ENCODE data around the gene OR7G3.

OR7G3 gene

GRCh38 chr19:9126900-9127405, at the start of gene OR7G3:
Gene OR7G3, minus strand, starts transcription at chr19:9126950. Its CDS starts 0 bp downstream, at chr19:9126950.
- DNase-seq: no peak

DNA sequence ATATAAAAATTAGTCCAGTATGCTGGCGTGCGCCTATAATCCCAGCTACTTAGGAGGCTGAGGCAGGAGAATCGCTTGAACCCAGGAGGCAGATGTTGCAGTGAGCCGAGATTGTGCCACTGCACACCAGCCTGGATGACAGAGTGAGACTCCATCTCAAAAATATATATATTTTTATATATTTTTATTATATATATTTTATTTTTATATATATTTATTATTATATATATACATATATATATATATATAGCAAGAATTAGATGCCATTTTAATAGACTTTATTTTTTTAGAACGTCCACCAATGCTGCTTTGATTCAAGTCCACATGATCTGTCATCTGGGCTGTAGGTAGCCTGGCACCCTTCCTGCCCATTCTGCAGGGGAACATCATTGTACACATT, 48.6 kb upstream of the OR7G3 start:
- DNase-seq: no peak

- no peak for DNase-seq
These were observed 44.7 kb upstream of the OR7G3 start for GRCh38 chr19:9171393-9171991.

GRCh38 chr19:9166846-9167245, 40.1 kb upstream of the OR7G3 start:
- DNase-seq: no peak

- no peak for DNase-seq
These were observed 38.5 kb upstream of the OR7G3 start for GRCh38 chr19:9165261-9165660.

DNA sequence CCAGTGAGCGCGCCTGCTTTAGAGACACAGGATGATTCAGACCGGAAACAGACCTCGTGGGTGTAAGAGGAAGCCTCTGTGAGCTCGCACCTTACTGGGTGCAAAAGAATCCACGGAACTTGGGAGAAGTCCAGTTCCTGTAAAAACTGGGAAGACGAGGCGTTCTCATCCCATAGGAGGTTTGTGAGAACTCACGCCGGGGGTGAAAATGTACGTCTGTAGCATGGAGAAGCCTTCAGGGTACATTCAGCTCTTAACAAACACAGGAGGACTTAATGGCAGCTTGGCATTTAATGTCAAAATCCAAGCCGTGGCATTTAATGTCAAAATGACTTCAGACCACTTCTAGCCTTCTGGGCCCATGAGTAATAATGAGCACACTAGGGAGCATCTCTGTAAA, 34.7 kb upstream of the OR7G3 start:
- DNase-seq: no peak

GRCh38 chr19:9159891-9160290, 33.1 kb upstream of the OR7G3 start:
- DNase-seq: no peak

DNA sequence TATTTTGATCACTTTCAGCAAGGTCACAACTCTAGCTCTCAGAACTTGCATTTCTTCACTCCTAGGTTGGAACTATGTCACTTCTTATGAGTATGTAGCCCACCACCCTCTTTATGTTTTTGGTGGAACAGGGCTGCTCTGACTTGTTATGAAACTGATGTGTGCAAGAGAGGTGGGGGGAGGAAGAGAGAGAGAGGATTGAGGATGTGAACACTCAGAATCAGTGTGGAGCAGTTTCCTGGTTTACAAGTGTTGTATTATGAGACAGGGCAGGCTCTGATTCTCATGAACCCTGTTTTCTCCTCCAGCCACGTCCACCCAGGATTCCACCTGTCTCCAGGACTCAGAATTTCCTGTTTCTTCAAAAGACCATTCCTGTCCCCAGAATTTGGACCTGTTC, 29.6 kb upstream of the OR7G3 start:
- no peak for DNase-seq

DNA sequence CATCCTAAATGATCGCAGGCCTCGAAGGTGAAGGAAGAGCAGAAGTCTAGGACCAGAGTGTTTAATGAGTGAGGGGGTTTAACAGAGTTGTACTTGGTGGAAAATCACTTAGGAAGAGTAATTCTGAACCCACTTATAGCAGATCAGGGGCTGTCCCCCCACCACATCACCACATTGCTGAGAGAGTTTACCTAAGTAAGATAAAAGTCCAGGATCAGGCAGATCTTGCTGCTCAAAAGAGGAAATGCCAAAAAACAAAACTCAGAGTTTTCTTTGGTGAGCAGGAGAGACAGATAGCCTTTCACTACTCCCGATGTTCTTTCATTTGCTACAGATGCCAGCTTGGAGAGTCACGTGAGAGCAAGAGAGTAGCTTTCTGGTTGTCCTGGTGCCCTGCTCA, 28.8 kb upstream of the OR7G3 start:
- no peak for DNase-seq

GRCh38 chr19:9151367-9151766, 24.6 kb upstream of the OR7G3 start:
- no peak for DNase-seq

- no peak for DNase-seq
These were observed 23.9 kb upstream of the OR7G3 start for GRCh38 chr19:9150650-9151049.

GRCh38 chr19:9149997-9150396, 23.2 kb upstream of the OR7G3 start:
- no peak for DNase-seq

DNA sequence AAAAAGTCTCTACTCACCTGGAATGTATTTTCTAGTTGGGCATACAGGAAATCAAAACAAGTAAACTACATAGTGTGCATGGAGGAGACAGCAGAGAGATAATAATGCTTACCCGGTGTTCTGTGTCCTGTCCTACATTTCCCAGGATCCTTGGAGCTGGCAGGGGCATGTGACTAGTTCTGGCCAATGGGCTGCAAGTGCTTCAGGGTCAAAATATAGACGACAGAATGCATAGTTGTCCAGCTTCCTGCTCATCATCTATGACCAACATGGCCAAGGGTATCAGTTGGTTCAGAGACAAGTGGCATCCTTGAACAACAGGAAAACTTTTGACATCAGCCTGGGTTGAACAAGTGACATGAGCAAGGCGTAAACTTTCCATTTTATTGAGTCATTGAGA, 21.9 kb upstream of the OR7G3 start:
- DNase-seq: no peak

DNA sequence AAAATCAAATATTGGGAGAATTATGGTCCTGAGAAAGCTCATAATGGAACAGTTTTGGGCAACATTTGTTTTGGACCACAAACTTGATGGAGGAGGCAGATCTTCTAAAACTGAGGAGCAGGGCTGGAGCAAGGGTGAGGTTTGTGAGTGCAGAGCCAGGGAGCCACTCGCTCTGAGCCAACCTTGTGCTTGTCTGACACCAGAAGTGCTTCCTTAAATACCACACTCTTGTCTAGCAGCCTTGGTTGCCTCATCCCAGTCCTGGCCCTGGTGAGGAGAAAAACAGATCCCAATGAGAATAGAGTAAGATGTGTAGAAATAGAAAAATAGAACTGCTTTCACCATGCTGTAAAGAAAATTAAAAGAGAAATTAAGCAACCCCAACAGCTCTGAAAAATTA, 20.1 kb upstream of the OR7G3 start:
- DNase-seq: no peak

GRCh38 chr19:9144920-9145319, 18.2 kb upstream of the OR7G3 start:
- no peak for DNase-seq

DNA sequence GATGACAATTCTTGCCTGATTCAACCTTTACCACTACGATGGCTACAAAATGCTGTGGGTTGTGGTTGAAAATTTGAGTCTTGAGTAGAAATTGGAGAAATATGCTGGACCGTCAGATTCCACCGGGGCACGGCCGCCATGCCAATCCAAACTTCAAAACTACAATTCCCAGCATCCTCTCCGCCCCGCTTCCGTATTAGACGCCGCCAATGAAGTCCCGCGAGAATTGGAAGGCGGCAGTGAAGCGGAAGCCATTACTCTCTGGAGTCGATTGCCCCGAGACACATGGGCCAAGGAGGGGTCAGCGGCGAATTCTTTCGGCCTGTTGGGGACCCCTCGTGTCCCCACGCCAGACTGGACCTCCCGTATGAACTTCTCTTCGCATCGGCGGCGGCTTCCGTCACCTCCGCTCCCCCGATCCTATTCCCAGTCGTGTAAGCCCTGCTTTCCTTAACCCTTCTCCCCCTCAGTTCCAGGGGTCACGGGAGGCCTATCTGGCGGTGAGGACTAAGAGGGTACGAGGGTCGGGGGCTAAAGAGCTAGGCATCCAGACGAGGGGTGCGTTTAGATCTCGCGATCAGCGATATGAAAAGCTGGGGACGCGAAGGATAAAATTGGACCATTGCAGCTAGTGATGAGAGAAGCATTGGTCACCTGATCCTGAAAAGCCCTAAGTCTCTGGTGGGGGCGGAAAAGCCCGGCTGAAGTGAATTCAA, 13.6 kb upstream of the OR7G3 start, which contains the start of gene ZNF317:
Gene ZNF317, plus strand, starts transcription at position 239 of the 716 bp plus-strand sequence. CDS start 15,620 bp downstream, outside the sequence.
- DNase-seq: peak; percentile 75

DNA sequence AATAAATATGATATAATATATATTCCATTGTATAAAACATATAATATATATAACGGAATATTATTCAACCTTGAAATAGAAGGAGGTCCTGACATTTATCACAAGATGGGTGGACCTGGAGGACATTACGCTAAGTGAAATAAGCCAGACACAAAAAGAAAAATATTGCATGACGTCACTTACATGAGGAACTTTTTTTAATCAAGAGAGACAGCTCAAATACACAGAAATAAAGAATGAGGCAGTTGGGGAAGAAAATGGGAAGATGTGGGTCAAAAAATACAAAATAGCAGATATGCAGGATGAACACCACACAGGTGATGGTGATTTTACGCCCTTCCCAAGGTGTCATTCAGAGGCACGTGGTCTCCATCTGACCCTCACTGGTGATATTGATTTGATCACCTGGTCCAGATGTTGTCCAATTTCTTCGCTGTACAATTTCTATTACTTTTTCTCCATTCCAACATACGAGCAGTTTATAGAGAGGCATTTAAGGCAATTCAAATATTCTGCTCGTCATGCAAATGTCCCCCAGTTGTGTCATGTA, 12.9 kb upstream of the OR7G3 start:
- DNase-seq: no peak

GRCh38 chr19:9132422-9132821, 5.7 kb upstream of the OR7G3 start:
- no peak for DNase-seq

- no peak for DNase-seq
These were observed 4.2 kb upstream of the OR7G3 start for GRCh38 chr19:9130965-9131364.

- DNase-seq: no peak
These were observed 1.4 kb upstream of the OR7G3 start for GRCh38 chr19:9128171-9128570.

- DNase-seq: no peak
These were observed 10.2 kb downstream of the OR7G3 start for GRCh38 chr19:9116547-9116946.

DNA sequence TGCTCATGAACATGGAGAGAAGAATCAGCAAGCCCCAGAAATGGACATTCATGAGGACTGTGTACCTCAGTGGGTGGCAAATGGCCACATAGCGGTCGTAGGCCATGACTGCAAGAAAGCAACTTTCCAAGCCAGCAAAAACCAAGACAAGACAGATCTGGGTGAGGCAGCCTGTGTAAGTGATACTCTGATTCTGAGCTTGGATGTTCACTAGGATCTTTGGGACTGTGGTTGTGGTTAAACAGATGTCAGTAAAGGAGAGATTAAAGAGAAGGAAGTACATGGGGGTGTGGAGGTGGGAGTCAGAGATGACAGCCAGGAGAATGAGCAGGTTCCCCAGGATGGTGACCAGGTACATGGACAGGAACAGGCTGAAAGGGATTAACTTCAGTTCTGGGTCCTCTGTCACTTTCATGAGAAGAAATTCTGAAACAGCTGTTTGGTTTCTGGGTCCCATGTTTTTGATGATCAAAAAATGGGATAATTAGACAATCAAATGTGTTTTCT, 11.4 kb downstream of the OR7G3 start, which contains the start of gene OR7G1:
Gene OR7G1, minus strand, starts transcription at position 457 of the 507 bp plus-strand sequence. Its CDS starts 0 bp downstream, at position 457.
- no peak for DNase-seq

DNA sequence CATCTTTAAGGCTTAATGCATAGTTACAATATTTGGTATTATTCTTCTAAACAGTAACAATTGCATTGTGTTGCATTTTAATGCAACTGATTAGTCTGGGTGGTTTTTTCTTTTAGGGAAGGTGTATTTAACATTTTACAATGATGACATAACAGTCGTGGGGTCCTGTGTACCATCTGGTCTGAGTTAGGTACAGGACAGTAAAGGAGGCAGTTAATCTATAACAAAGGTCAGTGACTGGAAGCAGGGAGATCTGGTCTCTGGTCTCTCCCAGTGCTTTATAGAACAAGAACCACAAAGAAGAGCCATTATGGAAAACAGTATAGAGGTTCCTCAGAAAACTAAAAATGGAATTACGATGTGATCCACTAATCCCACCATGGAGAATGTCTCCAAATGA, 16.8 kb downstream of the OR7G3 start:
- no peak for DNase-seq

- DNase-seq: no peak
These were observed 19.4 kb downstream of the OR7G3 start, which contains the start of gene OR7G2 for GRCh38 chr19:9107375-9107774. Gene OR7G2, minus strand, starts transcription at chr19:9107475. Its CDS starts 4,232 bp downstream, at chr19:9103243.

Data from SHP77 treated with DMSO at 0.1 percent for 48 hours (cell line).